Lung (tissue), 12 donors: ENCODE measurements around the gene LAMA3. TPM values are rescaled to one million over a fixed set of nuclear protein-coding genes. Genes with fewer than 3 reads are reported as not detected.

Experiments
- ATAC-seq: fragments of 200-7000 bp; cut with Tn5 transposase; one replicate; pipeline ENCODE4 v1.9.1; 2020; ENCODE audit warnings: moderate number of reproducible peaks; ENCODE audit not compliant: insufficient read depth, low FRiP score
- DNase-seq, 3 donors: peaks; one replicate each; pipeline ENCODE4 v3.0.0-alpha.2; 2013 to 2017
- H3K27ac ChIP-seq, 2 donors: one replicate each; pipeline ENCODE4 v1.5.1; 2013; ENCODE audit warnings: mild to moderate bottlenecking in 2 of 2, moderate library complexity in 2 of 2, control low read depth in 1 of 2, inconsistent platforms in 1 of 2, low read depth in 1 of 2, low read length in 1 of 2
- H3K27me3 ChIP-seq, 3 donors: one replicate each; pipeline ENCODE4 v1.5.1; 2013; ENCODE audit warnings: low read length in 2 of 3; ENCODE audit not compliant: control insufficient read depth in 3 of 3, insufficient read depth in 3 of 3
- H3K36me3 ChIP-seq, 4 donors: one replicate each; pipeline ENCODE4 v1.5.1; 2013; ENCODE audit warnings: low read length in 4 of 4, mild to moderate bottlenecking in 1 of 4, moderate library complexity in 1 of 4; ENCODE audit not compliant: control insufficient read depth in 4 of 4, insufficient read depth in 4 of 4
- H3K4me1 ChIP-seq, 5 donors: one replicate each; pipeline ENCODE4 v1.5.1; 2013; ENCODE audit warnings: low read length in 5 of 5, mild to moderate bottlenecking in 2 of 5, moderate library complexity in 1 of 5; ENCODE audit not compliant: control insufficient read depth in 5 of 5, insufficient read depth in 5 of 5
- H3K4me3 ChIP-seq: one replicate; pipeline ENCODE4 v1.5.1; 2013; ENCODE audit warnings: mild to moderate bottlenecking, control low read depth, moderate library complexity
- H3K9ac ChIP-seq, 2 donors: one replicate each; pipeline ENCODE4 v1.5.1; 2013; ENCODE audit warnings: low read length in 2 of 2, control low read depth in 1 of 2; ENCODE audit not compliant: insufficient read depth in 1 of 2
- H3K9me3 ChIP-seq, 4 donors: one replicate each; pipeline ENCODE4 v1.5.1; 2013; ENCODE audit warnings: low read length in 3 of 4, mild to moderate bottlenecking in 1 of 4, moderate library complexity in 1 of 4; ENCODE audit not compliant: control insufficient read depth in 4 of 4, insufficient read depth in 3 of 4
- CTCF ChIP-seq: IDR thresholded peaks from 2 replicates; pipeline ENCODE4 v1.5.1; 2012; ENCODE audit warnings: mild to moderate bottlenecking; ENCODE audit errors: control extremely low read depth, extremely low read depth
- WGBS, 2 donors: extraction: QIAGEN DNeasy Blood & Tissue Kit; methylation state at CpG; one replicate each; pipeline ENCODE4 v1.1.7; 2013; 5-methylcytosine and 5-hydroxymethylcytosine counted together
- polyA plus RNA-seq, 2 donors: library from polyadenylated mRNA; stranded (reverse); fragments of 200-250 nt; gene quantifications; one replicate each; pipeline ENCODE4 v1.2.1, GENCODE V29; 2013
- total RNA-seq, 2 donors: library from RNA; depleted of rRNA in 1 of 2; stranded (reverse); fragments of >200 nt in 1 of 2; gene quantifications; one replicate each; pipeline ENCODE4 v1.2.1, GENCODE V29; 2014 to 2021
- donor health status: control.
- donor health status: control.
- donor health status: Bipolar disorder and iron deficiency.
- donor health status: healthy.
- donor health status: DM: yes; HTN: yes; CAD: no.

Gene LAMA3
- total and polyA plus RNA-seq, 4 donors: 14.1 to 110 (median 51.9) TPM

GRCh38 chr18:23683671-23684070 is 5.6 kb upstream of the LAMA3 start:
- Histone ChIP-seq H3K4me3 (no peak overlapping the region), H3K36me3 (no peaks in the 10 kb centered on the region), H3K9ac (no peak overlapping the region), H3K27me3 (peaks cover 0 to 24% (median 17%) of the 10 kb centered on the region in 3 donors), H3K9me3 (no peaks in the 10 kb centered on the region), H3K4me1 (no peaks in the 10 kb centered on the region), H3K27ac (no peak overlapping the region)
- WGBS, 2 donors: 43 to 54% methylated on average over 3 of the region's 3 CpGs
- no peak for TF ChIP-seq CTCF
- DNase-seq (no peak), ATAC-seq (peak; percentile 32)

- H3K4me1 ChIP-seq: peaks cover 0 to 3% (median 0%) of the 10 kb centered on the region in 5 donors
- DNase-seq (no peak), ATAC-seq (no peak)
- no peaks in the 10 kb centered on the region for H3K9me3 ChIP-seq
- no peak overlapping the region for H3K9ac ChIP-seq
- H3K36me3 ChIP-seq: no peaks in the 10 kb centered on the region
- 47 to 73% methylated on average over 5 of the region's 5 CpGs for WGBS, 2 donors
- no peak overlapping the region for H3K27ac ChIP-seq
- H3K27me3 ChIP-seq: peaks cover 0 to 27% (median 21%) of the 10 kb centered on the region in 3 donors
- no peak overlapping the region for H3K4me3 ChIP-seq
- TF ChIP-seq CTCF: no peak
These were observed 4.6 kb upstream of the LAMA3 start for GRCh38 chr18:23684515-23685197.

- H3K27ac ChIP-seq: no peak overlapping the region
- no peaks in the 10 kb centered on the region for H3K36me3 ChIP-seq
- 48 to 62% methylated on average over 5 of the region's 5 CpGs for WGBS, 2 donors
- peaks cover 0 to 3% (median 0%) of the 10 kb centered on the region in 4 donors for H3K9me3 ChIP-seq
- no peak overlapping the region for H3K9ac ChIP-seq
- H3K4me3 ChIP-seq: no peak overlapping the region
- TF ChIP-seq CTCF: no peak
- peaks cover 0 to 38% (median 33%) of the 10 kb centered on the region in 3 donors for H3K27me3 ChIP-seq
- peaks cover 0 to 3% (median 0%) of the 10 kb centered on the region in 5 donors for H3K4me1 ChIP-seq
- DNase-seq (no peak), ATAC-seq (no peak)
These were observed 725 bp upstream of the LAMA3 start for GRCh38 chr18:23688528-23688927.
